Liver (tissue), 3 donors: ENCODE data around the gene SMC4.

Experiments
- CTCF ChIP-seq: fragments of 150-350 bp; IDR thresholded peaks from 2 replicates; pipeline ENCODE4 v1.5.1; 2017; ENCODE audit warnings: improper control_type of control experiment, low read depth, low read length; ENCODE audit not compliant: missing input control
- EGR1 ChIP-seq, 2 donors: IDR thresholded peaks; 2 replicates each; pipeline ENCODE4 v1.6.1; 2016 to 2018; ENCODE audit warnings: antibody characterized with exemption in 2 of 2, low read depth in 2 of 2
- FOXA1 ChIP-seq: IDR thresholded peaks from 2 replicates; pipeline ENCODE4 v1.6.1; 2016; ENCODE audit warnings: antibody characterized with exemption
- JUND ChIP-seq, 2 donors: IDR thresholded peaks; 2 replicates each; pipeline ENCODE4 v1.6.1; 2016; ENCODE audit warnings: antibody characterized with exemption in 2 of 2
- MAX ChIP-seq: IDR thresholded peaks from 2 replicates; pipeline ENCODE4 v1.6.1; 2016; ENCODE audit warnings: antibody characterized with exemption
- RAD21 ChIP-seq, 2 donors: IDR thresholded peaks; 2 replicates each; pipeline ENCODE4 v1.6.1; 2016; ENCODE audit warnings: antibody characterized with exemption in 2 of 2, mild to moderate bottlenecking in 2 of 2
- REST ChIP-seq: IDR thresholded peaks from 2 replicates; pipeline ENCODE4 v1.6.1; 2016; ENCODE audit warnings: antibody characterized with exemption, mild to moderate bottlenecking
- RXRA ChIP-seq, 2 donors: IDR thresholded peaks; 2 replicates each; pipeline ENCODE4 v1.6.1; 2017 to 2018; ENCODE audit warnings: antibody characterized with exemption in 2 of 2, mild to moderate bottlenecking in 1 of 2
- SP1 ChIP-seq: IDR thresholded peaks from 2 replicates; pipeline ENCODE4 v1.6.1; 2018; ENCODE audit warnings: antibody characterized with exemption, mild to moderate bottlenecking
- TAF1 ChIP-seq: conservative IDR thresholded peaks from 2 replicates; pipeline ENCODE4 v1.6.1; 2016; ENCODE audit warnings: antibody characterized with exemption, mild to moderate bottlenecking
- YY1 ChIP-seq: IDR thresholded peaks from 2 replicates; pipeline ENCODE4 v1.6.1; 2016; ENCODE audit warnings: antibody characterized with exemption, mild to moderate bottlenecking
- ZBTB33 ChIP-seq: IDR thresholded peaks from 2 replicates; pipeline ENCODE4 v1.6.1; 2016; ENCODE audit warnings: antibody characterized with exemption
- TF ChIP-seq, protein P1 (sequence below): IDR thresholded peaks from 2 replicates; pipeline ENCODE4 v1.6.1; 2016; ENCODE audit warnings: antibody characterized with exemption
- donor health status: healthy.
- donor health status: healthy.

DNA sequence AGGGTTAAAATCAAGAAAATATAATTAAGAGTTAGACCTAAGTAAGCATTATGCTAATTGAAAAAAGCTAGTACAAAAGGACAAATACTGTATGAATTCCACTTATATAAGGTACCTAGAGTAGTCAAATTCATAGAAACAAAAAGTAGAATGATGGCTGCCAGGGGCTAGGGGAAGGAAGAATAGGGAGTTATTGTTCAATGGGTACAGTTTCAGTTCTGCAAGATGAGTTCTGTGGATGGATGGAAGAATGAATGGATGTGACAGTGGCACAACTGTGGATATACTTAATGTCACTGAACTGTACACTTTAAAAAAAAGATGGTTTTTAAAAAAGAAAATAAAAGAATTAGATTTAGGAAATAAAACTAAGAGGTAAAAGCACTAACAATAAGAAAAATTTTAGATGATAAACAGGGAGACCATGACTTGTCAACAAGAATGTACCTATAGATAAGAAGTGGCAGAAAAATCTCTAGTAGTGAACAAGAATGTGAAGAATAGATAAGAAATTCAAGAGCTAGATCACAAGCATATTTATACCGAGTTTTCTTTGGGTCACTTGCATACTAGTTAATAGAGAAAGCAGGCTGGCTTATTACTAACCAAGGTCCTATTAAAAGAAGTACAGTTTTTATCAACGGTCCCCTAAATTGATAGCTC, 6.0 kb upstream of the SMC4 start:
- TF ChIP-seq CTCF (no peak), SP1 (no peak), EGR1 (IDR thresholded peaks at IDR 0.05; ENCODE audit: low read depth in 2 of 2) (no peak), FOXA1 (no peak), RXRA (IDR thresholded peaks at IDR 0.05) (no peak), ZBTB33 (no peak), MAX (no peak), REST (no peak), YY1 (no peak), JUND (IDR thresholded peaks at IDR 0.05) (no peak), TAF1 (no peak), RAD21 (IDR thresholded peaks at IDR 0.05) (no peak)
- TF ChIP-seq, protein P1, sequence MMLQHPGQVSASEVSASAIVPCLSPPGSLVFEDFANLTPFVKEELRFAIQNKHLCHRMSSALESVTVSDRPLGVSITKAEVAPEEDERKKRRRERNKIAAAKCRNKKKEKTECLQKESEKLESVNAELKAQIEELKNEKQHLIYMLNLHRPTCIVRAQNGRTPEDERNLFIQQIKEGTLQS, result no peak
